KMS-11 (cell line): ENCODE measurements around the gene HPGDS.

Experiments used
- H2AFZ ChIP-seq: fragments of 200-600 bp; sonication (generic); 2 replicates; pipeline ENCODE4 v1.6.1; 2016; ENCODE audit warnings: antibody characterized with exemption, mixed run types, low read depth
- H3K27ac ChIP-seq: fragments of 200-600 bp; sonication (generic); 2 replicates; pipeline ENCODE4 v1.6.1; 2016; ENCODE audit warnings: mild to moderate bottlenecking, mixed run types
- H3K27me3 ChIP-seq: fragments of 200-600 bp; sonication (generic); 2 replicates; pipeline ENCODE4 v1.6.1; 2017; ENCODE audit warnings: mild to moderate bottlenecking, low read depth, mixed run types, moderate library complexity; ENCODE audit not compliant: insufficient read depth
- H3K36me3 ChIP-seq: fragments of 200-600 bp; sonication (generic); 2 replicates; pipeline ENCODE4 v1.6.1; 2017; ENCODE audit warnings: mild to moderate bottlenecking, mixed run types; ENCODE audit not compliant: insufficient read depth
- H3K4me1 ChIP-seq: fragments of 200-600 bp; sonication (generic); 2 replicates; pipeline ENCODE4 v1.6.1; 2016; ENCODE audit warnings: mild to moderate bottlenecking, low read depth, mixed run types; ENCODE audit not compliant: poor library complexity, severe bottlenecking
- H3K4me2 ChIP-seq: fragments of 200-600 bp; sonication (generic); 2 replicates; pipeline ENCODE4 v1.7.0; 2016; ENCODE audit warnings: mild to moderate bottlenecking, mixed run types
- H3K4me3 ChIP-seq: fragments of 200-600 bp; sonication (generic); IDR thresholded peaks from 2 replicates; pipeline ENCODE4 v1.6.1; 2017; ENCODE audit warnings: low read depth, low read length, mixed read lengths; ENCODE audit not compliant: insufficient read depth
- H3K79me2 ChIP-seq: fragments of 200-600 bp; sonication (generic); 2 replicates; pipeline ENCODE4 v1.6.1; 2016; ENCODE audit warnings: low read depth, mixed run types; ENCODE audit not compliant: insufficient read depth
- H3K9ac ChIP-seq: fragments of 200-600 bp; sonication (generic); 2 replicates; pipeline ENCODE4 v1.6.1; 2016; ENCODE audit warnings: mild to moderate bottlenecking, mixed run types
- H4K20me1 ChIP-seq: fragments of 200-600 bp; sonication (generic); 2 replicates; pipeline ENCODE4 v1.6.1; 2016; ENCODE audit warnings: mild to moderate bottlenecking, mixed run types; ENCODE audit not compliant: insufficient read depth
- CTCF ChIP-seq: fragments of 200-600 bp; sonication (generic); conservative IDR thresholded peaks from 2 replicates; pipeline ENCODE4 v1.6.1; 2017; ENCODE audit warnings: low read depth, mild to moderate bottlenecking, antibody characterized with exemption, low read length, moderate library complexity, mixed read lengths

Gene HPGDS

GRCh38 chr4:94359221-94359620, 16.6 kb upstream of the HPGDS start:
- H3K27ac ChIP-seq, result no peak overlapping the region
- H4K20me1 ChIP-seq, result no peaks in the 10 kb centered on the region
- no peaks in the 10 kb centered on the region for H3K27me3 ChIP-seq
- no peaks in the 10 kb centered on the region for H3K36me3 ChIP-seq
- no peaks in the 10 kb centered on the region for H3K4me1 ChIP-seq
- TF ChIP-seq CTCF, result no peak
- no peak overlapping the region for H2AFZ ChIP-seq
- H3K9ac ChIP-seq, result no peak overlapping the region
- H3K79me2 ChIP-seq, result no peaks in the 10 kb centered on the region
- H3K4me2 ChIP-seq, result no peak overlapping the region
- no peak overlapping the region for H3K4me3 ChIP-seq

GRCh38 chr4:94358101-94358500, 15.5 kb upstream of the HPGDS start:
- no peak for TF ChIP-seq CTCF
- H3K9ac ChIP-seq, result no peak overlapping the region
- H3K4me1 ChIP-seq, result no peaks in the 10 kb centered on the region
- no peak overlapping the region for H2AFZ ChIP-seq
- no peaks in the 10 kb centered on the region for H4K20me1 ChIP-seq
- H3K79me2 ChIP-seq, result no peaks in the 10 kb centered on the region
- no peaks in the 10 kb centered on the region for H3K36me3 ChIP-seq
- H3K4me2 ChIP-seq, result no peak overlapping the region
- H3K27ac ChIP-seq, result no peak overlapping the region
- no peaks in the 10 kb centered on the region for H3K27me3 ChIP-seq
- no peak overlapping the region for H3K4me3 ChIP-seq

- Histone ChIP-seq H3K27me3 (no peaks in the 10 kb centered on the region), H2AFZ (no peak overlapping the region), H3K4me3 (no peak overlapping the region), H3K36me3 (no peaks in the 10 kb centered on the region), H4K20me1 (no peaks in the 10 kb centered on the region), H3K4me1 (no peaks in the 10 kb centered on the region), H3K4me2 (no peak overlapping the region), H3K9ac (no peak overlapping the region), H3K79me2 (no peaks in the 10 kb centered on the region), H3K27ac (no peak overlapping the region)
- no peak for TF ChIP-seq CTCF
These were observed 15.0 kb upstream of the HPGDS start for GRCh38 chr4:94357624-94358023.

- no peak overlapping the region for H3K4me2 ChIP-seq
- H3K79me2 ChIP-seq, result no peaks in the 10 kb centered on the region
- no peak for TF ChIP-seq CTCF
- H2AFZ ChIP-seq, result no peak overlapping the region
- no peaks in the 10 kb centered on the region for H3K36me3 ChIP-seq
- H3K27me3 ChIP-seq, result no peaks in the 10 kb centered on the region
- H4K20me1 ChIP-seq, result no peaks in the 10 kb centered on the region
- H3K4me3 ChIP-seq, result no peak overlapping the region
- no peak overlapping the region for H3K9ac ChIP-seq
- H3K27ac ChIP-seq, result no peak overlapping the region
- no peaks in the 10 kb centered on the region for H3K4me1 ChIP-seq
These were observed 13.8 kb upstream of the HPGDS start for GRCh38 chr4:94356444-94356843.
